Fibroblast of peridontal ligament (primary cell): ENCODE measurements around the gene CPT1A.

Experiments used
- DNase-seq: peaks from one replicate; pipeline ENCODE4 v3.0.0-alpha.2; 2010; ENCODE audit errors: extremely low read depth

The CPT1A gene

DNA sequence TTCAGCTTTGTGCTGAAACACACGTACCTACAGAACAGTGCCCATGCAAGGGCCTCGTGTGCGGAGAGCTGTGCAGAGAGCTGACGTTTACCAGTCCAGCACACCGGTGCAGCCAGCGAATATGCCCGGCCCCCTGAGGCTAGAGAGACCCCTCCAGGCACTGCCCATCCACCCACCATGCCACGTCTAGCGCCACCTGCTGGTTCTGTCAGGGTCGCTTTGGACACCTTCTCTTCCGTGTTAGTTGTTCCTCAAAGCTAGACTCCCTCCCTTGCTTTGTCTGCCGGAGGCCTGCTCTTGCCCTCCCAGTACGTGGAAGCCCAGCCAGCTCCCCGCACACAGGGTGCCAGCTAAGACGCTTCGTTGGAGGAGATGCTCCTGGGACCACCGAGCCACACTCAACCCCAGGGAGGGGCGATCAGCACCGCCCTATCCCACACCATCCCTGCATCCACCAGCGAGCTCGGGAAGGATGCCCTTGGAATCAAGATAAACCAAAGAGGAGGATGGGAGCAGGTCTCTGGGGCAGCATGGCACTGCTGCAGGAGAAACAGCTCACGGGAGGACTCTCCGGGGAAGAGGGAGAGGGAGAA lies 43.4 kb downstream of the CPT1A start:
- no peak for DNase-seq

DNA sequence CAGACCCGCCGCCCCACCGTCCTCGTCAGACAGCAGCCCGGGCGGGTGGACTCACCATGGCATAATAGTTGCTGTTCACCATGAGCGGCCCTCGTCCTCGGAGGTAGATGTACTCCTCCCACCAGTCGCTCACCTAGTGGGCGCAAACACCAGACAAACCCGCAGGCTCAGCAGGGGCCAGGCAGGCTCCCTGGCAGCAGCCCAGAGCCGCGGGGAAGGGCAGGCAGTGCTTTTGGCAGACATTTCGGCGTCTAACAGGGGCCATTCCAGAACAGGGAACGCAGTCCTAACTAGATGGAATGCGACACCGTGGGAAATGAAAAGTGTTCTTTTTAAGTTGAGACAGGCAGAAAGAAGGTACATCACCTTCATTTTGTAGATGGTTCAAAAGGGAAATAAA lies 44.9 kb downstream of the CPT1A start:
- DNase-seq, result no peak

DNA sequence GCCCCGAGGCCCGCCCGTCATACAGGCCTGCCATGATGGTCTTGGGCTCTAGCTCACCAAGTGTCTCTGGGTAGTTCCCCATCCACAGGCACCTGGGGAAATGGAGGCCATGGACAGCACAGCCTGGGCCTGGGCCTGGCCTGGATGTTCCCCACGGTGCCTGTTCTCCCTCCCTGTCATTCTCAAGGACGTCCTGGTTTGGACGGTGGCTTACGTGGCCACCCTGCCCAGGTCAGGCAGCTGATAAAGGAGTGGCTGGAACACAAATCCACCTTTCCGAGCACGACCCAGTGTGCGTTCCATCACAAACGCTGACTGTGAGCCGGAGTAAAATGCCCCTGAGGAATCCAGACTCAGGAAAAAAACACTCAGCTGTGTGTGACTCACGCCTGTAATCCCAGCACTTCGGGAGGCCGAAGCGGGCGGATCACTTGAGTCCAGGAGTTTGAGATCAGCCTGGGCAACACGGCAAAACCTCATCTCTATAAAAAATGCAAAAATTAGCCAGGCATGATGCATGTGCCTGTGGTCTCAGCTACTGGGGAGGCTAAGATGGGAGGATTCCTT lies 49.2 kb downstream of the CPT1A start:
- no peak for DNase-seq

DNA sequence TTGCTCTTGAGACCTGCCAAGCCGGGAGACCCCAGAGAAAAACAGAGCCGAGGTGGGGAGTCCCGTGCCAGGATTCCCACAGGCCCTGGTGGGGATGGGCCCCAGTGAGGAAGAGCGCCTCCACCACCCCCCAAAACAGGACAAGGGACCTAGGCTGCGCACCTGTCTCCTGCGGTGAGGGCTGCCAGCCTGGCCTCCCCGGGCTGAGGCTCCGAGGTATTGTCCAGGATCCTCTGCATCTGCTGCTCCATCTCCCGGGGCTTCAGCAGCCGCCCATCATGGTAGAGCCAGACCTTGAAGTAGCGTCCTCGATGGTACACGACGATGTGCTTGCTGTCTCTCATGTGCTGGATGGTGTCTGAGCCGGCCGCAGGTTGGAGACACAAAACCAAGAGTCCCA lies 57.1 kb downstream of the CPT1A start:
- DNase-seq, result no peak

DNA sequence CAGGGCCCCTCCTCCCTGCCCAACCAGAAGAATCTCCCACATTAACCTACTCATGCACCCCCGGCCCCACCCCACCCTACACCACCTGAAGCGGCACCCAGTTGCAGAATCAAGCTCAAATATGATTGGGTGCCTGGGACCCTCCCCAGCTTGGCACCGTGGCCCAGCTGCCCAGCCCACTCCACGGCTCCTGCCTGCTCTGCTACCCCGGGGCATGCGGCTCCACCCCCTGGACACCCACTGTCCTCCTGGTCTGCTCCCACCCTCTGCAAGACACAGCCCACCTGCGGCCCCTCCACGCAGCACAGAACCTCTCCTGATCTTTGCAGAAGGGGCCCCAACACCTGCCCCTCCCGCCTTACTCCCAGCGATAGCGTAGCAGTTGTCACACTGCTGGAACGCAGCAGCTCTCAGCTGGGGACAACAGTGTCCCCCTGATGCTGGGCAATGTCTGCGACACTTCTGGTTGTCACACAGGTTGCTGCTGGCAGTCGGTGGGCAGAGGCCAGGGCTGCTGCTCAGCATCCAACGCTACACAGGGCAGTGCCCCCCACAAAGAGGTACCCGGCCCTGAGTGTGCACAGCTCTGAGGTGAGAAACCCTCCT lies 58.4 kb downstream of the CPT1A start:
- DNase-seq, result no peak

DNA sequence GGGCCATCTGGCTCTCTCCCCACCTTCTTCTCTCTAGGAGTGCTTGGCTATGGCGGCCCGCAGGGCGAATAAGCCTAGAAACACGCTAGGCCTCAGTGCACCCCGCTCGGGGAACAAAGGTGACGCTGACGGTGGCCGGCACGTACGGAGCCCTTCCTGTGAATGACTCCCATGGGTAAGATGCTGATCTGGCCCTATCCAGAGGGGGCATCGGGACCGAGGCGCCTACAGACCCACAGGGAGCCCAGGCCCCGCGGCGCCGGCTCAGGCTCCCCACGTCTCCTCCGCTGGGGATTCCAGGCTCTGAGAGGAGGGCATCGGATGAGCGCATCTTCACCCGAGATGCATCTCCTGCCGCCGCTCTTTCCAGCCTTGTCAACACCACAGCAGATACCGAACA lies 59.0 kb downstream of the CPT1A start:
- DNase-seq, result no peak

DNA sequence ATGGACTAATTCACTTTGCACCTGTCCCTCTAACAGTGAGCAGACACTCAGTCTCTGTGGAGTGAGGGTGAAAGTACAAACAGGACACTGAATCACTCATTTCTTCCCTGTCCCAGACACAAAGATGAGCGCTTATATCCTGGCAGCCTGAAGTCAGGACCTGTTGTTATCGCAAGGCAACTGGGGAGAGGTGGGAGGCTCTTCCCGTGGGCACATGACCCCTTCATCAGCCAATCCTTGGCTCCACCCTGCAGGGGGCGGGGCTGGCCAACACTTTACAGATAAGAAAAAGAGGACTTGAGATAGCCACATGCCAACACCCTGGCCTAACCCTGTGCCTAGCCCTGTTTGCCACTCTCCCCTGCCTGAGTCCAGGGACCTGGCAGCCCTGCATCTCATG lies 60.9 kb downstream of the CPT1A start:
- no peak for DNase-seq

DNA sequence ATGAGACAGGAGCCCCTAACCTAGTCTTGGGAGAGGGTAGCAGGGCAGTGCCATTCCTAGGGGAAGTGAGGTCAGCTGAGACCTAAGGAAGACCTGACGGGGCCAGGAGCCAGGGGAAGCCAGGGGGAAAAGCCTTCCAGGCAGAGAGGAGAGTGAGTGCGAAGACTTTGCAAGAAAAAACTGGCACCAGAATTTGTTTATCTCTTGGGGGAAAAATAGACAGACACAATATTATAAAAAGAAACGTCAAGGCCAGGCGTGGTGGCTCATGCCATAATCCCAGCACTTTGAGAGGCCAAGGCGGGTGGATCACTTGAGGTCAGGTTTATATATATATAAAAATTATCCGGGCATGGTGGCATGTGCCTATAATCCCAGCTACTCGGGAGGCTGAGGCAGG lies 63.5 kb downstream of the CPT1A start:
- no peak for DNase-seq

DNA sequence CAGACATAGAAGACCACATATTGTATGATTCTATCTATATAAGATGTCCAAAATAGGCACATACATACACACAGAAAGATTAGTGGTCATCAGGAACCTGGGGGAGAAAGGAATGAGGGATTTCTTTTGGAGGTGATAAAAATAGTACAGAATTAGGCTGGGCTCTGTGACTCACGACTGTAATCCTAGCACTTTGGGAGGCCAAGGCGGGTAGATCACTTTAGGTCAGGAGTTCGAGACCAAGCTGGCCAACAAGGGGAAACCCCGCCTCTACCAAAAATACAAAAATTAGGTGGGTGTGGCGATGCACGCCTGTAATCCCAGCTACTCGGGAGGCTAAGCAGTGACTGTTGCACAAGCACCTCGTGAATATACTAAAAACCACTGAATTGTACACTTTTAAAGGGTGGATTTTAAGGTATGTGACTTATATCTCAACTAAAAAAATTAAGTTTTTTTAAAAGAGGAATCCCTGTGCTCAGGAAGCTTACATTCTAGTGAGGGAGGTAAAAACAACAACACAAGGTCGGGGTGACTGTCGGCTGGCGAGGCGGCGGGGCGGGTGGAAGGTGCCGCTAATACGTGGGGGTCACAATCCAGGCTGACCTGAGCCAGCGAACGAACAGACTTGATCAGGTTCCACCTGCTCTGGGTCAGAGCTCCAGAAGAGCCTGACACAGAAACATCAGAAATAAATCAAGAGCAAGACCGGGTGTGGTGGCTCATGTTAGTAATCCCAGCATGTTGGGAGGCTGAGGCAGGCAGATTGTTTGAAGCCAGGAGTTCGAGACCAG lies 65.1 kb downstream of the CPT1A start:
- no peak for DNase-seq

DNA sequence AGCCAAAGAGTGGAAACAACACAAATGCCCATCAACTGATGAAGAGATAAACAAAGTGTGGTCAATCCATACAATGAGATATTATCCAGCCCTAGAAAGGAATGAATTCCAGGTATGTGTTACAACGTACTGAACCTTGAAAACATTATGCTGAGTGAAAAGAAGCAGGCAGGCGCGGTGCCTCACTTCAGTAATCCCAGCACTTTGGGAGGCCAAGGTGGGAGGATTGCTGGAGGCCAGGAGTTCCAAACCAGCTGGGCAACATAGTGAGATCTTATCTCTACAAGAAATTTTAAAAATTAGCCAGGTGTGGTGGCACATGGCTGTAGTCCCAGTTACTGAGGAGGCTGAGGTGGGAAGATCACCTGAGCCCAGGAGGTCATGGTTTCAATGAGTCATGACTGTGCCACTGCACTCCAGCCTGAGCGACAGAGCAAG lies 65.7 kb downstream of the CPT1A start:
- no peak for DNase-seq

DNA sequence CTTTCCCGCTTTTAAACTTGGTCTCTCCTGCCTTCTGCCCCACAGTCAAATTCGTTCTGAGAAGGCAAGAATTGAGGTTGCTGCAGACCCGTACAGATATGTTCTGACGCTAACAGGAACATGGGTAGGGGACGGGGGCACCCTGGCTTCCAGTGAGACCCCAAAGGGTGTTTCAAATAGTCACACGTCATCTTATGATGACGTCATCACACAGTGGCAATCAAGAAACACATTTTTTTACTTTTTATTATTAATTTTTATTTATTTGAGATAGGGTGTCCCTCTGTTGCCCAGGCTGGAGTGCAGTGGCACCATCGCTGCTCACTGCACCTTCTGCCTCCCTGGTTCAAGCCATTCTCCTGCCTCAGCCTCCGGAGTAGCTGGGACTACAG lies 67.5 kb downstream of the CPT1A start:
- no peak for DNase-seq

DNA sequence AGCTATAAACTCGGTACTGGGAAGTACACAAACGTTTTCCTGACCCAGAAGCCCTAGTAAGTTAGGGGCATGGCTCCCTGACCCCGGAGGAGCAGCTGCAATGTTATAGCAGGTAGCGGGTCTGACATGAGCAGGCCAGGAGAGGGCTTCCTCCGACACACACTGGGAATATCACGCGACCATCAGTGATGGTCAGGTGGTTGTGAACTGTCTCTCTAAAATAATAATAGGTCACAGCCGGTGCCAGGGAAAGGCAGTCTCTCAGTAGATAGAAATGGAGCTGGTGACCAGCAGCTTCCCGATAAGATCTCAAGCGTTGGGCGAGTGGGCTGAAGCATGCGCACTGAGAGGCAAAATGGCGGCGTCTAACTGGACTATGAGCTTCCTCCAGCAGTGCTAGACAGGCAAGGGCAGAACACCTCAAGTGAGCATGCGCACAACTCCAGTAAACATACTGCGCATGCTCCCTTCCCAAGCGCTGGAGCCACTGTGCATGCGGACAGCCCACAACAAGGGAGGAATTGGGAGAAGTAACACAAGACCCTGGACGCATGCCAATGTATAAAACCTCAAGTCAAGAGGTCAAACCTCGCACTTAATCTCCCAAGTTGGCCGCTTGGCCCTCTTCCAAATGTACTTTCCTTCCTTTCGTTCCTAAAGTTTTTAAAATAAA lies 68.1 kb downstream of the CPT1A start:
- DNase-seq, result no peak

DNA sequence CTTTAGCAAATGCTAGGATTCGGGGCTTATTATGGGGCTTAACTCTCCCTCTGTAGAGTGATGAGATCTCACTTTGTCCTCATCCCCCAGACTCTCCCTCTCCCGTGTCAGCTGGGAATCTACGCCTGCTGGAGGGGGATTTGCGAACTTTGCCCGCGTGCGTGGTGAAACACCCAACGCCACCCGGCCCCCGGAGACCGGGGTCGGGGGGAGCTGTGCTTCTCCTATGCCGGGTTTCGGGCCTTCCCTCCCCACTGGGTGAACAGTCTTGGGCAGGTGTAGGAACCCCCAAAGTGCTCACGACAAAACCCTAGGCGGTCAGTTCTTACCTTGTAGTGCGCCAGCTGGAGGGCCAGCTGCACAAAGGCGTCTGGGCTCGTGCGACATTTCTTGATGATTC lies 68.8 kb downstream of the CPT1A start:
- no peak for DNase-seq

DNA sequence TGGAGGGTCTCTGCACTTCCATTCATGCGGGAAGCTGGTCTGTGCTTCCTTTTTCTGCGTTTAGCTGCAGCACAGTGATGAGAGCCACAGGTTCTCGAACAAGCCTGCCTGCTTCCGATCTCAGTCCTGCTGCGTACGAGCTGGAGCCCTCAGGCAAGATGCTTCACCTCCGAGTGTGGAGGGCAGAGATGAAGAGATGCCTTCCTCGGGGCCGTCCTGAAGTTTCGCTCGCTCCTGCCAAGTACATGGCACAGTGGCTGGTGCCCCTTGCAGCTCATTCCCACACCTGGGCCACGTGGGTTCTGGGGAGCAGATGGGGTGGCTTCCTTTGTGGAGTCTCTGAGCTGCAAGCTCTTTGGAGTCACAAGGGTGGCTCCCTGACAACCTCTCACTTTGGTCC lies 70.9 kb downstream of the CPT1A start:
- DNase-seq, result no peak

DNA sequence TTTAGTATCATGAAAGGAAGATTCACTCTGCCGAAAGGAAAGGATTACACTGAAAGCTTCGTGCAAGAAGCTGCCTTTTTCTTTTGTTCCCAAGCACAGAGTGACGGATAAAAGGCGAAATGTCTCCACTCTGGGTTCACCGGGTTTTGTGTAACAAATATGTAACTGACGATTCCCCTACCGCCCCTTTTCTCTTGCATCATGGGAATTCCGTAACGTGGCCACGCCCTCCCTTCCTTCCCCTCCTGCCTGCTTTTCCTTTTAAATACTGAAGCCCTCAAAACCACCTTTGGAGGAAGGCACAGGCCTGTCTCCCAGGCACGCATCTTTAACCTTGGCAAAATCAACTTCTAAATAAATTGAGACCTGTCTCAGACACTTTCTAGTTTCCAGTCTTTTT lies 74.0 kb downstream of the CPT1A start:
- DNase-seq, result no peak

DNA sequence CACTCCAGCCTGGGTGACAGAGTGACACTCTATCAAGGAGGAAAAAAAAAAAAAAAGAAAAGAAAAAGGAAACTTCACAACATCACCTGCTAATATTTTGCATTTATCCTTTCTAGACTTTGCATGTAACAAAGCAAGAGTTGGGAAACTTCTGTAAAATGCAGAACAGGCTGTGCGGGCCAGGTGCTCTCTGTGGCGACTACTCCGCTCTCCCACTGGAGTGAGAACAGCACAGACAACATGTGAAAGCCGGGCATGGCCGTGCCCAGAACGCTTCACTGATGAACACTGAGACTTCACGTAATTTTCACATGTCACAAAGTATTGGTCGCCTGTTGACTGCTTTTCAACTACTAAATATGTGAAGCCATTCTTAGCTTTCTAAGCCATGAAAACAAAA lies 74.9 kb downstream of the CPT1A start:
- DNase-seq, result no peak

DNA sequence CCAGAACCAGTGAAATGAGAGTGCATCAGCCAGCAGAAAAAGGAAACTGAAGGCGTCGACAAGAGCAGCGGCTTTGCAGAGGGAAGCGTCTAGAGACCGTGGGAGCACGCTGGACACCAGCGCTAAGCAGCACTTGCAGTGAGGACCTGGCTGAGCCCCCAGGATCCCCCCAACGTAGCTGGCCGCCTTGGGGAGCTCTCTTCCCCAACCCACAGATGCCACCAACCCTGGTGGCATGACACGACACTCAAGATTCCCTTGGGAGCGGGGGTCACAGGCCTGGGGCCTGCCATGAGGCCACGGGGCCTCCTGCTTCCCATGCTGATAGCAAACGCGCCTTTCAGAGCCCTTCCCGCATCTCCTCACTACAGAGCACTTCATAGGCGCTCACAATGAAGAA lies 77.0 kb downstream of the CPT1A start:
- no peak for DNase-seq

DNA sequence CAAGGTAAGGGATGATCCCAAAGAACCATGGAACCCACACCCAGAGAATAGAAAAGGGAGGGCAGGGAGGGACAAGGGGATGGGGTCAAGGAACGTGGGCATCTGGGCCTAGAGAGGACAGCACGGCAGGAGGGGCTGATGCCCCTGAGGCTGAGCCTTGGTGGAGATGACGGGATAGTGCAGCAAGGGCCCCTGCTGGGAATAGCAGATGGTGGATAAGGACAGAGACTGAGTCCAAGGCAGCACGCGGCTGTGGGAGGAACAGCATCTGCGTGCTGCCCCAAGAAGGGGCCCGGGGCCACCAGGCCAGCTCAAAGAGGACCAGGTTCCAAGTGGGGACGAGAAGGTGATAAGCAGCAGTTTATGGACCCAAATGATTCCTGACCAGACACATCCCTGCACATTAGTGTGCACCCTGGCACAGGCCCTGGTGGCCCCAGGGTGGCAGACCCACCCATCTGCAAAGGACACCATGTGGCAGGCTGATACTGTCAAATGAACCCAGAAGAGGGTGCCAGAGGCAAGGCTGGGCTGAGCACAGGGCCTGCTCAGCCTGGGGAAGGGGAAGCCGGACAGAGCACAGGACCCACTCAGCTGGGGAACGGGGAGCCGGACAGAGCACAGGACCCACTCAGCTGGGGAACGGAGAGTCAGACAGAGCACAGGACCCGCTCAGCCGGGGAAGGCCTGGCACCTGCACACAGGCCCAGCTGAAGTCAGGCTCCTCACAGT lies 77.6 kb downstream of the CPT1A start:
- DNase-seq, result no peak

DNA sequence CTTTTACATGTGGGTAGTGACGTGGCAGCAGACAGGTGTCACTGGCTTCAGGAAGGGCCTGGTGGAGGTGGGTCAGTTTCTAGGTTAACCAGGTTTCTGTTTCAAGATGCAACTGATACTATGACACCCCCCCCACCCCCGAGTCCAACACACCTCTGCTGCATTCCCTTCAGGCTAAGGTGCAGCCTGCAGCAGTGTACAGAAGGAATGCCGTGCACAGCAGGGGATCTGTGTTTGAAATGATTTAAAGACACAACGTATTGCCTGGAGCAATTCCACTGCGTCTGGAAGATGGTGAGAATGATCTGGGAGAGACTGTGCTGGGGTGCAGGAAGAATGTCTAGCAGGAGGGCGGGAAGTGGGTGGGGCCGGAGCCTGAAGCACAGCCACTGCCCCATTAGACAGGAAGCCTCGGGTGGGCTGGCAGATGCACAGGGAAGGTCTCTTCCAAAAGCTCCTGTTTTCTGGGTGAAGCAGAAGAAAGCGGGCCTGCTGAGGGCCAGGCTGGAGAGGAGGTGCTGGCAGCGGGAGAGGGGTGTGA lies 78.5 kb downstream of the CPT1A start:
- DNase-seq, result no peak

DNA sequence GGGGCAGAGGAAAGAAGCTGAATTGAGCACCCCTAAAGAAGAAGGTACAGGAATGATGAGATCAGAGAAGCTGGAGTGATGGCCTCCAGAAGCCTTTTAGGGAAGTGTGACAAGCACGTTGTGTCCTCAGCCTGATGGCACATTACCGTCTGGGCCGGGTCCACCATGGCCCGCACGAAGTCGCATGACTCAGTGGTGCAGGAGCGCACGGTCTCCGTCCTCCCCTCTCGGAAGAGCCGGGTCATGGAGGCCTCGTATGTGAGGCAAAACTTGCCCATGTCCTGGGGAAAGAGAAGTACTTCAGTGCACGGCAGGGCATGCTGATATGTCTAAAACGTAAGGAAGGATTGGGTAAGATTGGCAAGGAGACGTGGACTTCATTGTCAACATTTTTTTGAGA lies 79.2 kb downstream of the CPT1A start:
- DNase-seq, result no peak

DNA sequence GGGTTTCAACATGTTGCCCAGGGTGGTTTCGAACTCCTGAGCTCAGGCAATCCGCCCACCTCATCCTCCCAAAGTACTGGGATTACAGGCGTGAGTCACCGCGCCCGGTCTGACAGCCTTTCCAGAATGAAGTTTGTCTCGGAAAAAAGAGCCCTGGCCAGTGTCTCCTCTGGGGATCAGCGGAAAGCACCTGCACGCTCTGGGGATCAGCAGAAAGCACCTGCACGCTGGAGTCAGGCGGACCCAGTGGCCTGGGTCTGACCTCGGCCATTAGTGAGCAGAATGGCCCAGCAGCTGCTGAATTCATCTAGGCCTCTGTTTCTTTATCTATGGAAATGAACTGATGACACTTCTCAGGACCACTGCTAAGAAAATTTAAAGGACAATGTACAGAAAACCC lies 79.9 kb downstream of the CPT1A start:
- DNase-seq, result no peak

DNA sequence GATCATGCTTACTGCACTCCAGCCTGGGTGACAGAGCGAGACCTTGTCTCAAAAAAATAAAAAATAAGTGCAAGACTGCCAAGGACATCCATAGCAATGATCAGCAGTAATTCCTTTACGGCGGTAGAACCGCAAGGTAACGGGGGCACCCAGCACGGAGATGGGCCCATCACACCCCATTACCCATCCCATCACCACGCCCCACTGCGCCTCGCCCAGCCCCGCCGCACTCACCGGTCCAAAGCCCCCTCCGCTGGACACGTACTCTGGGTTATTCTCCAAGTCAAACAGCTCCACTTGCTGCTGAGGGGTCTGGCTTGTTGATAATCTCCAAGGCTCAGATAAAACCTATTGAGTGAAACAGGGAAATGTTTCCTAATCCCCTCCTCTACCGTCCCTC lies 81.7 kb downstream of the CPT1A start:
- DNase-seq, result no peak
